GM23338 (cell line): Measurements from ENCODE around the gene MYD88. TPM values are rescaled to one million over a fixed set of nuclear protein-coding genes. Genes with fewer than 3 reads are reported as not detected.

Experiments used
- ATAC-seq: fragments of 200-7000 bp; cut with Tn5 transposase; 3 replicates; pipeline ENCODE4 v1.9.1; 2020
- DNase-seq: peaks from one replicate; pipeline ENCODE4 v3.0.0-alpha.2; 2015; ENCODE audit warnings: low spot score
- H2AFZ ChIP-seq: fragments of 200-600 bp; sonication (generic); 2 replicates; pipeline ENCODE4 v1.8.0; 2016; ENCODE audit warnings: antibody characterized with exemption, mild to moderate bottlenecking, moderate library complexity
- H3F3A ChIP-seq: fragments of 200-600 bp; sonication (generic); replicated peaks from 2 replicates; pipeline ENCODE4 v1.8.0; 2017; ENCODE audit warnings: antibody characterized with exemption, mixed run types, low read depth
- H3K27ac ChIP-seq: fragments of 200-600 bp; sonication (generic); 2 replicates; pipeline ENCODE4 v1.6.1; 2016; ENCODE audit warnings: low read depth
- H3K27me3 ChIP-seq: fragments of 200-600 bp; sonication (generic); 2 replicates; pipeline ENCODE4 v1.8.0; 2016; ENCODE audit warnings: mild to moderate bottlenecking, mixed run types, moderate library complexity; ENCODE audit not compliant: insufficient read depth
- H3K36me3 ChIP-seq: fragments of 200-600 bp; sonication (generic); 2 replicates; pipeline ENCODE4 v1.8.0; 2016; ENCODE audit warnings: mild to moderate bottlenecking; ENCODE audit not compliant: insufficient read depth
- H3K4me1 ChIP-seq: fragments of 200-600 bp; sonication (generic); 2 replicates; pipeline ENCODE4 v1.8.0; 2016; ENCODE audit warnings: mild to moderate bottlenecking, moderate library complexity; ENCODE audit not compliant: insufficient read depth
- H3K4me2 ChIP-seq: fragments of 200-600 bp; sonication (generic); 2 replicates; pipeline ENCODE4 v1.7.1; 2017; ENCODE audit warnings: mixed run types
- H3K4me3 ChIP-seq: fragments of 200-600 bp; sonication (generic); 2 replicates; pipeline ENCODE4 v1.6.1; 2016; ENCODE audit warnings: mixed run types
- H3K79me2 ChIP-seq: fragments of 200-600 bp; sonication (generic); replicated peaks from 2 replicates; pipeline ENCODE4 v1.8.0; 2017; ENCODE audit warnings: mild to moderate bottlenecking; ENCODE audit not compliant: insufficient read depth
- H3K9me2 ChIP-seq: fragments of 200-600 bp; sonication (generic); 2 replicates; pipeline ENCODE4 v1.8.0; 2017; ENCODE audit not compliant: insufficient read depth
- H4K20me1 ChIP-seq: fragments of 200-600 bp; sonication (generic); replicated peaks from 2 replicates; pipeline ENCODE4 v1.8.0; 2017; ENCODE audit warnings: mild to moderate bottlenecking; ENCODE audit not compliant: insufficient read depth
- H3K27ac Mint-ChIP-seq: 2 replicates; pipeline ENCODE4 v1.8.0; 2020; ENCODE audit warnings: inconsistent platforms, mild to moderate bottlenecking, moderate library complexity, mixed read lengths
- H3K27me3 Mint-ChIP-seq: 3 replicates; pipeline ENCODE4 v1.8.0; 2022; ENCODE audit warnings: low read depth, mild to moderate bottlenecking, moderate library complexity, mixed read lengths, inconsistent platforms; ENCODE audit not compliant: insufficient read depth, poor library complexity
- H3K36me3 Mint-ChIP-seq: 3 replicates; pipeline ENCODE4 v1.8.0; 2021; ENCODE audit warnings: low read depth, mild to moderate bottlenecking, inconsistent platforms, moderate library complexity, mixed read lengths
- H3K4me1 Mint-ChIP-seq: 3 replicates; pipeline ENCODE4 v1.8.0; 2020; ENCODE audit warnings: mild to moderate bottlenecking, inconsistent platforms, mixed read lengths
- H3K4me3 Mint-ChIP-seq: 3 replicates; pipeline ENCODE4 v1.8.0; 2021; ENCODE audit warnings: moderate library complexity, mild to moderate bottlenecking, inconsistent platforms, mixed read lengths
- H3K9me3 Mint-ChIP-seq: 3 replicates; pipeline ENCODE4 v1.8.0; 2020; ENCODE audit warnings: moderate library complexity, mild to moderate bottlenecking, inconsistent platforms, mixed read lengths
- CREB1 ChIP-seq: fragments of 250-450 bp; sonication (Bioruptor Pico); IDR thresholded peaks from 2 replicates; pipeline ENCODE4 v1.5.0; 2020; ENCODE audit warnings: low read depth, mild to moderate bottlenecking, moderate library complexity
- CTCF ChIP-seq, 2 experiments: fragments of 200-600 bp in 1 of 2; sonication (generic) in 1 of 2; conservative IDR thresholded peaks; 2 replicates each; pipeline versions ENCODE4 v1.5.1 to v1.6.1; 2016 to 2017; ENCODE audit warnings: antibody characterized with exemption in 2 of 2, low read depth in 2 of 2, mild to moderate bottlenecking in 2 of 2, moderate library complexity in 1 of 2
- ETS1 ChIP-seq: IDR thresholded peaks from 2 replicates; pipeline ENCODE4 v1.6.1; 2016; ENCODE audit warnings: antibody characterized with exemption
- EZH2 ChIP-seq: fragments of 200-600 bp; sonication (generic); IDR thresholded peaks from one replicate; pipeline ENCODE4 v1.8.0; 2017; ENCODE audit warnings: antibody characterized with exemption, mild to moderate bottlenecking, low read depth; ENCODE audit not compliant: unreplicated experiment
- EZH2phosphoT487 ChIP-seq: fragments of 200-600 bp; sonication (generic); IDR thresholded peaks from one replicate; pipeline ENCODE4 v1.8.1; 2018; ENCODE audit warnings: antibody characterized with exemption; ENCODE audit not compliant: unreplicated experiment
- JUNB ChIP-seq: IDR thresholded peaks from one replicate; pipeline ENCODE4 v1.6.1; 2016; ENCODE audit warnings: antibody characterized with exemption; ENCODE audit not compliant: unreplicated experiment
- NANOG ChIP-seq: IDR thresholded peaks from 2 replicates; pipeline ENCODE4 v1.6.1; 2016; ENCODE audit warnings: antibody characterized with exemption, borderline replicate concordance
- POLR2AphosphoS5 ChIP-seq: IDR thresholded peaks from 2 replicates; pipeline ENCODE4 v1.6.1; 2016; ENCODE audit warnings: antibody characterized with exemption, low read depth
- REST ChIP-seq: IDR thresholded peaks from one replicate; pipeline ENCODE4 v1.6.1; 2018; ENCODE audit warnings: antibody characterized with exemption; ENCODE audit not compliant: unreplicated experiment
- STAT1 ChIP-seq: IDR thresholded peaks from one replicate; pipeline ENCODE4 v1.6.1; 2016; ENCODE audit warnings: antibody characterized with exemption; ENCODE audit not compliant: unreplicated experiment
- ZNF114 ChIP-seq: fragments of 250-450 bp; sonication (Bioruptor Pico); IDR thresholded peaks from 2 replicates; pipeline ENCODE4 v1.5.0; 2020; ENCODE audit warnings: mild to moderate bottlenecking, moderate library complexity
- ZNF331 ChIP-seq: fragments of 250-450 bp; sonication (Bioruptor Pico); IDR thresholded peaks from 2 replicates; pipeline ENCODE4 v1.5.0; 2020; ENCODE audit warnings: low read depth, mild to moderate bottlenecking, moderate library complexity
- ZNF462 ChIP-seq: fragments of 250-450 bp; sonication (Bioruptor Pico); IDR thresholded peaks from 2 replicates; pipeline ENCODE4 v1.5.0; 2020; ENCODE audit warnings: mild to moderate bottlenecking, moderate library complexity
- polyA plus RNA-seq: library from polyadenylated mRNA; unstranded; fragments of >200 nt; fragmentation: Nextera tagmentation; extraction: Ambion mirVana; gene quantifications from 2 replicates; pipeline ENCODE4 v1.2.1, GENCODE V29; 2016
- total RNA-seq: library from RNA; depleted of rRNA; stranded (reverse); fragments of >200 nt; shearing (Covaris generic); gene quantifications from 2 replicates; pipeline ENCODE4 v1.2.3, GENCODE V29; 2014

The MYD88 gene
- total and polyA plus RNA-seq, 2 experiments from 2014 or later, result 15.5 to 26.0 TPM

GRCh38 chr3:38140326-38141172, 2.1 kb downstream of the MYD88 start:
- H3K4me2 ChIP-seq, result no peak overlapping the region
- no peaks in the 10 kb centered on the region for H3K9me2 ChIP-seq
- ATAC-seq, result no peak
- Mint-ChIP-seq H3K4me3 (peak overlapping the region; percentile 39; the same call in 2 of the 3 replicates), H3K36me3 (peaks cover 27% of the 10 kb centered on the region), H3K4me1 (peaks cover 25% of the 10 kb centered on the region), H3K27me3 (peaks cover 21% of the 10 kb centered on the region), H3K27ac (no peak overlapping the region), H3K9me3 (no peaks in the 10 kb centered on the region; the same call in none of the 3 replicates)
- H3K79me2 ChIP-seq, result peaks cover 19% of the 10 kb centered on the region
- peaks cover 8% of the 10 kb centered on the region; the same call in 1 of the 2 replicates for H4K20me1 ChIP-seq
- H3K27me3 ChIP-seq, result no peaks in the 10 kb centered on the region
- peaks cover 13% of the 10 kb centered on the region for H3F3A ChIP-seq
- no peak overlapping the region for H3K4me3 ChIP-seq
- H3K4me1 ChIP-seq, result peaks cover 21% of the 10 kb centered on the region
- no peaks in the 10 kb centered on the region for H3K36me3 ChIP-seq
- no peak for DNase-seq
- H3K27ac ChIP-seq, result no peak overlapping the region
- TF ChIP-seq NANOG (no peak), REST (no peak), ETS1 (no peak), ZNF114 (CRISPR knock-in tag) (no peak), EZH2phosphoT487 (no peak), ZNF462 (no peak), ZNF331 (no peak), JUNB (no peak), CTCF (conservative IDR thresholded peaks at IDR 0.05; ENCODE audit: low read depth in 2 of 2) (no peak), EZH2 (no peak), CREB1 (CRISPR knock-in tag) (no peak), STAT1 (no peak), POLR2AphosphoS5 (no peak)
- no peak overlapping the region for H2AFZ ChIP-seq
